Heart left ventricle (tissue), 13 donors: ENCODE results near the gene CTAG1B.

Experiments used
- CTCF ChIP-seq, 12 donors: fragments of 200-600 bp; sonication (generic) in 4 of 12; IDR thresholded peaks; one replicate each; pipeline versions ENCODE4 v1.5.0 to v1.8.0; 2018 to 2022; ENCODE audit warnings: antibody characterized with exemption in 12 of 12, mild to moderate bottlenecking in 5 of 12
- POLR2A ChIP-seq, 2 donors: fragments of 450-650 bp; IDR thresholded peaks; one replicate each; pipeline ENCODE4 v1.6.1; 2017; ENCODE audit warnings: antibody characterized with exemption in 2 of 2, mild to moderate bottlenecking in 2 of 2, moderate library complexity in 2 of 2
- donor health status: ischemic (EF 13 %, LVEDD 7.1; RV severe dilation, severe dysfunction).
- donor health status: DM: no; HTN: yes; CAD: no.
- donor health status: DM: no; HTN: no; CAD: no.
- donor health status: ischemic (EF 25% LVEDD 6.9; RV normal size, moderate dysfunction).
- donor health status: ischemic (EF 25% LVEDD 5.7; RV mildly dilated, moderate dysfunction).
- donor health status: ischemic (EF 35%, LVEDD 5.7; RV mildly dilated, moderate dysfunction).
- donor health status: nonischemic (EF 11% LVEDD 7.7; RV severe dilation, severe dysfunction).
- donor health status: DM: yes; HTN: yes; CAD: no.
- donor health status: PGD.
- donor health status: ischemic (EF 29% LVEDD 5.4; RV normal size, mild dysfunction).
- donor health status: nonischemic (EF 23%, LVEDD 6.1; RV moderate dilation, normal function).

- TF ChIP-seq CTCF (IDR thresholded peaks at IDR 0.05) (no peak), POLR2A (IDR thresholded peaks at IDR 0.05) (no peak)
Observed at GRCh38 chrX:154650221-154650510, 31.1 kb upstream of the CTAG1B start.
